Endodermal cell (in vitro differentiated cells): Measurements from ENCODE around the gene SMPD3. TPM values are rescaled to one million over a fixed set of nuclear protein-coding genes. Genes with fewer than 3 reads are reported as not detected.

ENCODE experiments used
- DNase-seq: peaks from one replicate; pipeline ENCODE4 v3.0.0-alpha.2; 2017
- H3K27ac ChIP-seq: 2 replicates; pipeline ENCODE4 v1.5.1; 2013; ENCODE audit warnings: mild to moderate bottlenecking, low read depth, low read length, moderate library complexity
- H3K27me3 ChIP-seq: 2 replicates; pipeline ENCODE4 v1.6.1; 2013; ENCODE audit warnings: mild to moderate bottlenecking, low read length, moderate library complexity; ENCODE audit not compliant: insufficient read depth, control insufficient read depth, poor library complexity, severe bottlenecking
- H3K36me3 ChIP-seq: 2 replicates; pipeline ENCODE4 v1.7.0; 2013; ENCODE audit warnings: mild to moderate bottlenecking, low read length, moderate library complexity; ENCODE audit not compliant: control insufficient read depth, insufficient read depth
- H3K4me1 ChIP-seq: one replicate; pipeline ENCODE4 v1.7.0; 2013; ENCODE audit warnings: low read length; ENCODE audit not compliant: control insufficient read depth, insufficient read depth
- H3K4me3 ChIP-seq: 2 replicates; pipeline ENCODE4 v1.5.1; 2013; ENCODE audit warnings: mild to moderate bottlenecking, low read length, moderate library complexity
- H3K9ac ChIP-seq: 2 replicates; pipeline ENCODE4 v1.6.1; 2013; ENCODE audit warnings: mild to moderate bottlenecking, low read length, moderate library complexity; ENCODE audit not compliant: poor library complexity, severe bottlenecking; ENCODE audit errors: extremely low read depth
- H3K9me3 ChIP-seq: 2 replicates; pipeline ENCODE4 v1.6.1; 2013; ENCODE audit warnings: mild to moderate bottlenecking, low read length, moderate library complexity; ENCODE audit not compliant: control insufficient read depth
- H3K27ac Mint-ChIP-seq: 2 replicates; pipeline ENCODE4 v1.8.0; 2020; ENCODE audit warnings: mixed read lengths
- H3K27me3 Mint-ChIP-seq: 2 replicates; pipeline ENCODE4 v1.8.0; 2021; ENCODE audit warnings: mild to moderate bottlenecking, mixed read lengths; ENCODE audit not compliant: insufficient read depth
- H3K36me3 Mint-ChIP-seq: 2 replicates; pipeline ENCODE4 v1.8.0; 2020; ENCODE audit warnings: low read depth, mixed read lengths
- H3K4me1 Mint-ChIP-seq: 2 replicates; pipeline ENCODE4 v1.8.0; 2020; ENCODE audit warnings: mixed read lengths
- H3K4me3 Mint-ChIP-seq: 2 replicates; pipeline ENCODE4 v1.8.0; 2020; ENCODE audit warnings: mild to moderate bottlenecking, moderate library complexity, mixed read lengths
- H3K9me3 Mint-ChIP-seq: 2 replicates; pipeline ENCODE4 v1.8.0; 2020; ENCODE audit warnings: mild to moderate bottlenecking, mixed read lengths
- WGBS, 2 experiments: methylation state at CpG; one replicate each; pipeline versions ENCODE4 v1.1.5 to v1.1.7; 2013; ENCODE audit warnings: missing lambda C conversion rate in 2 of 2, mixed read lengths in 1 of 2; ENCODE audit not compliant: insufficient coverage in 1 of 2, insufficient read length in 1 of 2; 5-methylcytosine and 5-hydroxymethylcytosine counted together
- total RNA-seq, 2 donors: library from RNA; stranded (reverse); fragmentation: NEBNext Ultra II Directional in 1 of 2; extraction: Animal tissue kit (Norgen Biotek cat#: 25700) in 1 of 2; gene quantifications; 2 replicates in 1 of 2; 3 replicates in 1 of 2; pipeline ENCODE4 v1.2.1, GENCODE V29; 2021
- TF ChIP-seq, protein P1 (sequence below): fragments of 200-600 bp; sonication (generic); conservative IDR thresholded peaks from 2 replicates; pipeline ENCODE4 v1.5.0; 2021; ENCODE audit warnings: antibody characterized with exemption, mild to moderate bottlenecking

The SMPD3 gene
- total RNA-seq, 2 donors from 2014 or later = 0.07 TPM; not detected in 1

DNA sequence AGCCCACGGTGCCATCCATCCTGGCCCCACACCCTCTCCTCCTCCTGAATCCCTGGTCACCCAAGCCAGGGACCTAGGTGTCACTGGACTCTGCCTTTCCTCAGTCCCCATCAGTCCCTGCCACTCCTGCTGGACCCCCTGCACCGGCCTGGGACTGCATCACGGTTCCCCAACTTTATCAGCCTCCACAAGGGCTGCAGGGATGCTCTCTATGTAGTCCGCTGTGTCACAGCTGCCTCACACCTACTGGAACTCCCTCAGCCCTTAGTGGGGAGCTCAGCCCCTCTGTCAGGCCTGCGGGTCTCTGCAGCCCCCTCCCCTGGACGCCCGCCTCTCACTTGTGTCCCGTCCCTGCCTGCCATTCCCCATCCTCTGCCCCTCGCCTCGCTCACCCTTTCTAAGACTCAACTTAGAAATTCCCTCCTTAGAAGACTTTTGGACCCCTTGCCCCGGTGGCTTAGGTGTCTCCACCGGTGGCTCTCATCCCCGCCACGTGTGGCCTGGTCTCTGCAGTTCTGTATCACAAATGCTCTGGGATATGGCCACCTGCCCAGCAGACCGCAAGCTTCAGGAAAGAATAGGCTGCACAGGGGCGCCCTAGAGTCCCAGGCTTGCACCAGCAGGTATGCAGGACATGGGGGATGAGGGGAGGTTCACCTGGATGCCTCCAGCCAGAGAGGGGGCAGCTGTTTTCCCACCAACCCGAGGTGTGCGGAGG, 74.6 kb downstream of the SMPD3 start:
- Histone ChIP-seq H3K9me3 (no peaks in the 10 kb centered on the region), H3K27me3 (no peaks in the 10 kb centered on the region), H3K9ac (no peak overlapping the region), H3K4me3 (no peak overlapping the region), H3K27ac (no peak overlapping the region), H3K36me3 (no peaks in the 10 kb centered on the region), H3K4me1 (peaks cover 4% of the 10 kb centered on the region)
- H3K4me3 Mint-ChIP-seq = no peak overlapping the region
- H3K4me1 Mint-ChIP-seq = peaks cover 13% of the 10 kb centered on the region
- DNase-seq = no peak
- H3K27ac Mint-ChIP-seq = no peak overlapping the region
- H3K9me3 Mint-ChIP-seq = no peaks in the 10 kb centered on the region
- TF ChIP-seq, protein P1, sequence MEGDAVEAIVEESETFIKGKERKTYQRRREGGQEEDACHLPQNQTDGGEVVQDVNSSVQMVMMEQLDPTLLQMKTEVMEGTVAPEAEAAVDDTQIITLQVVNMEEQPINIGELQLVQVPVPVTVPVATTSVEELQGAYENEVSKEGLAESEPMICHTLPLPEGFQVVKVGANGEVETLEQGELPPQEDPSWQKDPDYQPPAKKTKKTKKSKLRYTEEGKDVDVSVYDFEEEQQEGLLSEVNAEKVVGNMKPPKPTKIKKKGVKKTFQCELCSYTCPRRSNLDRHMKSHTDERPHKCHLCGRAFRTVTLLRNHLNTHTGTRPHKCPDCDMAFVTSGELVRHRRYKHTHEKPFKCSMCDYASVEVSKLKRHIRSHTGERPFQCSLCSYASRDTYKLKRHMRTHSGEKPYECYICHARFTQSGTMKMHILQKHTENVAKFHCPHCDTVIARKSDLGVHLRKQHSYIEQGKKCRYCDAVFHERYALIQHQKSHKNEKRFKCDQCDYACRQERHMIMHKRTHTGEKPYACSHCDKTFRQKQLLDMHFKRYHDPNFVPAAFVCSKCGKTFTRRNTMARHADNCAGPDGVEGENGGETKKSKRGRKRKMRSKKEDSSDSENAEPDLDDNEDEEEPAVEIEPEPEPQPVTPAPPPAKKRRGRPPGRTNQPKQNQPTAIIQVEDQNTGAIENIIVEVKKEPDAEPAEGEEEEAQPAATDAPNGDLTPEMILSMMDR = no peak
- H3K27me3 Mint-ChIP-seq = no peaks in the 10 kb centered on the region
- WGBS, 2 experiments = 93 to 95% methylated on average over 6 to 18 of the region's 18 CpGs
- H3K36me3 Mint-ChIP-seq = no peaks in the 10 kb centered on the region

DNA sequence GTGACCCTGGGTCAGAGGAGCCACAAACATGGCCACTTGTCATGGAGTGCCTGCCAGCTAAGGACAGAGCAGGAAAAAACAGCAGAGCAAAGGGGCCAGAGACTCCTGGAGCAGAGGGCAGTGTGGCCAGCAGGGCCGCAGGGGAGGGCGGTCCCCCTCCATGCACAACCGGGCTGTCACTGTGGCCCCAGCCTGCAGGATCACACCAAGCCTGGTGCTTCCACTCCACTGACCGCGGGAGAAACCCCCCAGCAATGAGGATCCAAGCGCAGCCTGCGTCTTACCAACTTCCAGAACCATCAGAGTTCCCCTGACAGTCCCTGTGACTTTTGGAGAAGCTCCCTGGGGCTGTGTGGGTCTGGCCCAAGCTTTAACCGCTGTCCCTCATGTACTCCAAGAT, 75.5 kb downstream of the SMPD3 start:
- TF ChIP-seq, protein P1 = no peak
- Mint-ChIP-seq H3K36me3 (no peaks in the 10 kb centered on the region), H3K4me3 (no peak overlapping the region), H3K27ac (peak overlapping the region; percentile 41), H3K9me3 (no peaks in the 10 kb centered on the region), H3K27me3 (no peaks in the 10 kb centered on the region), H3K4me1 (peaks cover 13% of the 10 kb centered on the region)
- Histone ChIP-seq H3K9me3 (no peaks in the 10 kb centered on the region), H3K9ac (no peak overlapping the region), H3K27me3 (no peaks in the 10 kb centered on the region), H3K36me3 (no peaks in the 10 kb centered on the region), H3K4me1 (peaks cover 4% of the 10 kb centered on the region), H3K27ac (no peak overlapping the region), H3K4me3 (no peak overlapping the region)
- DNase-seq = no peak
- WGBS, 2 experiments = 93 to 97% methylated on average over 6 to 8 of the region's 8 CpGs

GRCh38 chr16:68372381-68372720, 76.0 kb downstream of the SMPD3 start:
- Histone ChIP-seq H3K4me1 (peaks cover 4% of the 10 kb centered on the region), H3K4me3 (no peak overlapping the region), H3K9ac (no peak overlapping the region), H3K36me3 (no peaks in the 10 kb centered on the region), H3K9me3 (no peaks in the 10 kb centered on the region), H3K27ac (no peak overlapping the region), H3K27me3 (no peaks in the 10 kb centered on the region)
- Mint-ChIP-seq H3K9me3 (no peaks in the 10 kb centered on the region), H3K27me3 (no peaks in the 10 kb centered on the region), H3K4me1 (peaks cover 13% of the 10 kb centered on the region), H3K36me3 (no peaks in the 10 kb centered on the region), H3K27ac (peak overlapping the region; percentile 41), H3K4me3 (no peak overlapping the region)
- WGBS, 2 experiments = 83 to 98% methylated on average over 2 to 3 of the region's 3 CpGs
- TF ChIP-seq, protein P1 = no peak
- no peak for DNase-seq
